ENCODE data around the gene GPR17. TPM values are rescaled to one million over a fixed set of nuclear protein-coding genes. Genes with fewer than 3 reads are reported as not detected.
A peak's percentile ranks its signal among the peaks of the same experiment; 100 is the strongest.

GPR17 gene
- total and polyA plus RNA-seq, 5 donors from 2014 or later = not detected

DNA sequence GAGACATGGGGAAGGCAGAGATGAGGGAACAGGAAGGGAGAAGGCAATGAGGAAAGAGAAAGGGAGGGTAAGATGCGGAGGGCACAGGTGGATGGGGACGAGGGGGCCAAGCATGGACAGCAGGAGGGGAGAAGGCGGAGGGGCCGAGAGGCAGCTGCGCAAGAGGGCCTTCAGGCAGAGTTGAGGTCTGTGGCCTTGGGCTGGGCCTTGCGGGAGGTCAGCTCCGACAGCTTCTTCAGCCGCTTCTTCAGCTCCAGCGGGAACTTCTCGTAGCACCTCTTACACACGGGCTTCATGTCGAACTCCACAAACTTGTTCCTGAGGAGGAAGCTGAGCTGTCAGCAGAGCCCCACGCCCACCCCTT lies 6.9 kb upstream of the GPR17 start:
- Mint-ChIP-seq H3K9me3 (no peaks in the 10 kb centered on the region), H3K4me1 (peaks cover 0 to 80% (median 6%) of the 10 kb centered on the region in 4 donors), H3K36me3 (no peaks in the 10 kb centered on the region), H3K27me3 (no peaks in the 10 kb centered on the region), H3K4me3 (peak overlapping the region in 2 of 4 donors; percentile 54 to 73), H3K27ac (peak overlapping the region in 2 of 3 donors; percentile 88 to 93)
- peaks cover 74% of the 10 kb centered on the region for H3K4me1 ChIP-seq (ENCODE audit: control insufficient read depth, insufficient read depth, low read length, poor library complexity, severe bottlenecking)
- H3K9me3 ChIP-seq (ENCODE audit: control insufficient read depth in 2 of 2, low read length in 2 of 2) = no peaks in the 10 kb centered on the region
- ATAC-seq (ENCODE audit: low read depth in 2 of 2) (no peak), DNase-seq (no peak)
- no peaks in the 10 kb centered on the region for H3K36me3 ChIP-seq (ENCODE audit: control insufficient read depth, insufficient read depth, low read length)
- H3K4me3 ChIP-seq (ENCODE audit: low read depth, low read length) = no peak overlapping the region
- no peaks in the 10 kb centered on the region for H3K27me3 ChIP-seq (ENCODE audit: control insufficient read depth, insufficient read depth, low read length)
- H3K27ac ChIP-seq (ENCODE audit: insufficient read depth, low read length, poor library complexity, severe bottlenecking) = no peak overlapping the region

DNA sequence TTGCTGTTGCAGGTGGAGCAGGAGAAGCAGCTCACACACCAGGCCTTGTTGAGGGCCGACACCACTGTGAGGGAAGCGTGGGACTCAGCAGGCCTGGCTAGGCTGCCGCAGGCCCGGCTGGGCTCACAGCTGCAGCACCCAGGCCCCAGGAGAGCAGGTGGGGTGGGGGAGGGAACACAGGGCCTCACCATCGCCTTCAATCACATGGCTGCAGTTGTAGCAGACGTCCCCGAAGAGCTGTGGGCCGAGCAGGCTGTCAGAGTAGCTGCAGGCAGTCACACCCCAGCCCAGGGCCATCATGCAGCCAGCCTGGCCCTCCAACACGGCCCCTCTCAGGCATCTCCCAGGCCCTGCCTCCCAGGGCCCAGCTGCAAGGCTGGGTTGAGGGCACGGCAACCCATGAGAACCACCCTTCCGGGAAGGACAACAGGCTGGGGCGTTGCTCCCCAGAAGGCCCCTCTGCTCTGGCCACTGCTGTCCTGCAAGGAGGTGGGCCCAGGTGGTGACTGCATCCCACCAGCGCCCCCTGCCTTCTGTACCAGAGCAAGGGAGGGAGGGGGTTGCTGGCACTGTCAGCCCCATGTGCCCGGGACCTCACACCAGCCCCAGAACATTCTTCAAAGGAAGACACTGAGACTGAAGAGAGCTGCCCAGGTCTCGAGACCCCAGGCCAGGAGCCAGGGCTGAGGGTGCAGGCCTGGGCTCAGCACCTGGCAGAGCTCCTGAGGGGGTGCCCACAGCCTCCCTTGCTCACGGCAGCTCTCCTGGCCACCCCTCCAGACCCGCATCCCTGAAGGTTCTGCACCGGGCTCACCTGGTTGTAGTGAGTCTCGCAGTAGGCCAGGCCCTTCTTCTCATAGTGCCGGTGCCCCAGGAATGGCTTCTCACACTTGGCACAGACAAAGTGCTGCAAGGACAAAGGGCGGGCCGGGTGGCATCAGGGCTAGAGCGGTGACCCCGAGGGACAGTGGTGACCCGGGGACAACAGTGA lies 5.6 kb upstream of the GPR17 start:
- peaks cover 0 to 79% (median 9%) of the 10 kb centered on the region in 4 donors for H3K4me1 Mint-ChIP-seq

DNA sequence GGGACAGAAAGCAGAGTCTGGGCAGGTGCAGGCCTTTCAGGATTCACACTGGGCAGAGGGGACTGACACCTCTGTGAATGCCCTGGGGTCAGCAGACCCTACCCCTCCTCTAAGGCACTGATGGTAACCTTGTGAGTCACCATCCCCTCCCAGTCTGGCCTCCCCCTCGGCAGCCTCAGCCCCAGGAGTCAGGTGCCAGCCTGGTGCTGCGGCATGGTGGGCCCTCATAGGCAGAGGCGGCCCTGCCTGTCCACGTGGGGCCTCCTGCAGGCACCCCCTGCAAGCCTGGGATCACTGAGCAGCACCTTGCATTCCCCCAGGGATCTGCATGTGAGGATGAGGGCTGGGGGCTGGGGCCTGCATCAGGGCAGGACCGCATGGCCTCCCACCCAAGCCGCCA lies 4.8 kb upstream of the GPR17 start:
- Histone ChIP-seq H3K4me1 (ENCODE audit: control insufficient read depth, insufficient read depth, low read length, poor library complexity, severe bottlenecking) (peaks cover 66% of the 10 kb centered on the region), H3K27ac (ENCODE audit: insufficient read depth, low read length, poor library complexity, severe bottlenecking) (peak overlapping the region; percentile 66), H3K4me3 (ENCODE audit: low read depth, low read length) (no peak overlapping the region), H3K9me3 (ENCODE audit: control insufficient read depth in 2 of 2, low read length in 2 of 2) (no peaks in the 10 kb centered on the region), H3K36me3 (ENCODE audit: control insufficient read depth, insufficient read depth, low read length) (no peaks in the 10 kb centered on the region), H3K27me3 (ENCODE audit: control insufficient read depth, insufficient read depth, low read length) (no peaks in the 10 kb centered on the region)
- no peaks in the 10 kb centered on the region for H3K27me3 Mint-ChIP-seq
- ATAC-seq (ENCODE audit: low read depth in 2 of 2) (no peak), DNase-seq (no peak)
- peak overlapping the region; percentile 88 to 93 (median 93) for H3K27ac Mint-ChIP-seq
- H3K4me3 Mint-ChIP-seq = peak overlapping the region; percentile 41 to 83 (median 68)
- H3K9me3 Mint-ChIP-seq = no peaks in the 10 kb centered on the region
- H3K36me3 Mint-ChIP-seq = no peaks in the 10 kb centered on the region
- peaks cover 0 to 72% (median 9%) of the 10 kb centered on the region in 4 donors for H3K4me1 Mint-ChIP-seq

More for the DNA sequence above, 5.6 kb upstream of the GPR17 start:
- Mint-ChIP-seq H3K9me3 (no peaks in the 10 kb centered on the region), H3K27ac (peak overlapping the region; percentile 88 to 93 (median 93)), H3K36me3 (no peaks in the 10 kb centered on the region), H3K4me3 (peak overlapping the region; percentile 41 to 83 (median 68)), H3K27me3 (no peaks in the 10 kb centered on the region)
- H3K9me3 ChIP-seq (ENCODE audit: control insufficient read depth in 2 of 2, low read length in 2 of 2) = no peaks in the 10 kb centered on the region
- H3K4me1 ChIP-seq (ENCODE audit: control insufficient read depth, insufficient read depth, low read length, poor library complexity, severe bottlenecking) = peaks cover 72% of the 10 kb centered on the region
- no peaks in the 10 kb centered on the region for H3K27me3 ChIP-seq (ENCODE audit: control insufficient read depth, insufficient read depth, low read length)
- H3K27ac ChIP-seq (ENCODE audit: insufficient read depth, low read length, poor library complexity, severe bottlenecking) = peak overlapping the region; percentile 66
- no peaks in the 10 kb centered on the region for H3K36me3 ChIP-seq (ENCODE audit: control insufficient read depth, insufficient read depth, low read length)
- ATAC-seq (ENCODE audit: low read depth in 2 of 2) (peak; percentile 24), DNase-seq (peak in 2 of 3 donors; percentile 34 to 72)
- no peak overlapping the region for H3K4me3 ChIP-seq (ENCODE audit: low read depth, low read length)

DNA sequence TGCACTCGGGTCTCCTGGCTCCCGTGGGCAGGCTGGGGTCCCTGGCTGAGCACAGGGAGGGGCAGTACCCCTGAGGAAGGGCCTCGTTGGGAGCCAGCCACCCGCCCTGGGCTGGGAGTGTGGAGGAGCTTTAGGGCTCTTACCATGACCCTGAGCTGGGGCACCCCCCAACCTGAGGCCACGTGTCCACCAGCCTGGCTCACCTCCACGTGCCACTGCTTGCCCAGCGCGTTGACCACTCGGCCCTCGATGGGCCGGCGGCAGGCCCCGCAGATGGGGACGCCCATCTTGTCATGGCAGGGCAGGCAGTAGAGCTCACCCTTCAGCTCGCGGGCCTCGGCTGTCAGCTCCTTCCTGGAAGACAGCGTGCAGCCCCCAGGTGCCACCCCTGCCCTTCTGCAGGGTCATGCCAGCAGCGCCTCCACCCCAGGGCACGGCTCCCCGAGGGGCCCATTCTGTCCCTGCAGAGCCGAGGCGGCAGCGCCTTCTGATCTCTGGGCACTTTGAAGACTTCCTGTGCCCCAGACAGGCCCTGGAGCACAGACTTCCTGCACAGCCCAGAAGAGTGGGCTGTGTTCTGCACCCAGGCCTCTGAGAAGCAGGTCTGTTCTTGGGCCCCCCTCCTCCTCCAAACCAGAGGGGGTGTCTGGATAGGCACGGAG lies 4.0 kb upstream of the GPR17 start:
- ATAC-seq (ENCODE audit: low read depth in 2 of 2) (peak; percentile 83 to 87), DNase-seq (peak; percentile 23 to 81 (median 62))
- Mint-ChIP-seq H3K27me3 (no peaks in the 10 kb centered on the region), H3K27ac (peak overlapping the region; percentile 76 to 90 (median 82)), H3K36me3 (no peaks in the 10 kb centered on the region), H3K4me3 (peak overlapping the region; percentile 21 to 74 (median 52)), H3K9me3 (no peaks in the 10 kb centered on the region), H3K4me1 (peaks cover 0 to 71% (median 9%) of the 10 kb centered on the region in 4 donors)
- Histone ChIP-seq H3K9me3 (ENCODE audit: control insufficient read depth in 2 of 2, low read length in 2 of 2) (no peaks in the 10 kb centered on the region), H3K4me3 (ENCODE audit: low read depth, low read length) (peak overlapping the region; percentile 48), H3K36me3 (ENCODE audit: control insufficient read depth, insufficient read depth, low read length) (no peaks in the 10 kb centered on the region), H3K4me1 (ENCODE audit: control insufficient read depth, insufficient read depth, low read length, poor library complexity, severe bottlenecking) (peaks cover 58% of the 10 kb centered on the region), H3K27ac (ENCODE audit: insufficient read depth, low read length, poor library complexity, severe bottlenecking) (peak overlapping the region; percentile 66), H3K27me3 (ENCODE audit: control insufficient read depth, insufficient read depth, low read length) (no peaks in the 10 kb centered on the region)

DNA sequence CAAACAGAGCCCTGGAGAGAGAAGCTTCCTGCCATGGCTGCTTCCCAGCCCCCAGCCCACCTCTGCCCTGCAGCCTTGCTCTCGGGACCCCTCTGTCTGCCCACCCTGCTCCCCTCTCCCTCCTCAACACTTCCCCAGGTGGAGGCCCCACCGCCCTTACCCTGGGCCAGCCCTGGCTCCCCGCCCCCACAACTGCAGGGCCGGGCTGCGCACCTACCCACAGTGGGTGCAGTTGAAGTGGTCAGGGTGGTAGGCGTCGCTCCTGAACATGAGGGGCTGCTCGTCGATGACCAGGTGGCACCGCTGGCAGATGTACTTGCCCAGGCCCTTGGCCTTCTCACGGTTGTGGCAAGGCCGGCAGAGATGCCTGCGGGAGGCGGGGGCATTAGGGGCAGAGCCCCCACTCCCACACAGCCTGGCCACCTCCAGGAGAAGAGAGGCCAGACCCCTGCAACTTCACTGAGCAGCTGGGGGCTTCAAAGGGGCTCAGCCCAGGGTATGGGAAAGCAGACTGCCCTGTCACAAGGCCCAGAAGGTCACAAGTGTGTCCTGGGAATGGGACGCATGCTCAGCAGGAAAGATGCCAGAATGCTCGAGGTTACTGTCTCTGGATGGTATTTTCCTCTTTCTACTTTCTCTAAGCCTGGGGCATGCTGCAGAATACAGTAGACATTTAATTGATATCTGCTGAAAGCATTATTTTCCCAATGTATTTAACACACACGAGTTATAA lies 3.1 kb upstream of the GPR17 start:
- no peaks in the 10 kb centered on the region for H3K36me3 ChIP-seq (ENCODE audit: control insufficient read depth, insufficient read depth, low read length)
- H3K27ac ChIP-seq (ENCODE audit: insufficient read depth, low read length, poor library complexity, severe bottlenecking) = no peak overlapping the region
- ATAC-seq (ENCODE audit: low read depth in 2 of 2) (no peak), DNase-seq (no peak)
- H3K9me3 Mint-ChIP-seq = no peaks in the 10 kb centered on the region
- H3K27ac Mint-ChIP-seq = peak overlapping the region in 2 of 3 donors; percentile 26 to 42
- no peaks in the 10 kb centered on the region for H3K36me3 Mint-ChIP-seq
- H3K9me3 ChIP-seq (ENCODE audit: control insufficient read depth in 2 of 2, low read length in 2 of 2) = no peaks in the 10 kb centered on the region
- peaks cover 3% of the 10 kb centered on the region for H3K27me3 Mint-ChIP-seq
- peaks cover 49% of the 10 kb centered on the region for H3K4me1 ChIP-seq (ENCODE audit: control insufficient read depth, insufficient read depth, low read length, poor library complexity, severe bottlenecking)
- peak overlapping the region in 2 of 4 donors; percentile 69 to 74 for H3K4me3 Mint-ChIP-seq
- H3K4me3 ChIP-seq (ENCODE audit: low read depth, low read length) = no peak overlapping the region
- no peaks in the 10 kb centered on the region for H3K27me3 ChIP-seq (ENCODE audit: control insufficient read depth, insufficient read depth, low read length)
- peaks cover 0 to 69% (median 8%) of the 10 kb centered on the region in 4 donors for H3K4me1 Mint-ChIP-seq

DNA sequence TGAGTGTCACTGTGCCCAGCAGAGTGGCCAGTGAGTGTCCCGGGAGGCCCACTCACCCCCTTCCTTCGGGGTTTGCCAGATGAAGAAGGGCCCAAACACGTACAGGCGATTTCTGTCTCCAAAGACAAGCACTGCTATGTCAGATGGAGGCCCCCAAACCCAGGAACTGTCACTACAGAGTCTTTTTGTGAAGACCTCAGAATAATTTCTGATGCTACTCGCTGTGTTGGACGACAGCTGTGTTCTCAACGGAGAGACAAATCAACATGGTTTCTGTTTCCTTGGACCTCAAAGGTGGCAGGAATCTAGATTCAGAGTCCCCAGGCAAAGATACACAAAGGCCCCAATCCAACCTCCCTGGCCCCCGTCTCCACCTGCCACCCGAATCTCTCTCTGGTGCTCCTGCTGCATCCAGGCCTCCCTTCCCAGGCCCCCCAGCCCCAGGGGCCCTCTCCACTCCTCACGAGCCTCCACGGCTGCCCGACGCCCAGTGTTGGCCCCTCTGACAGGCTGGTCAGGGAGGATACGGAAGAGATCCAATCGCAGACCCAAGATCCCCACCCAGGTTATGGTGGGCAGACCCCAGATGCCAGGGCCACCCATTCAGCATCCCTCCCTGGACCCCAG lies 2.4 kb upstream of the GPR17 start:
- Histone ChIP-seq H3K27ac (ENCODE audit: insufficient read depth, low read length, poor library complexity, severe bottlenecking) (no peak overlapping the region), H3K4me3 (ENCODE audit: low read depth, low read length) (no peak overlapping the region), H3K4me1 (ENCODE audit: control insufficient read depth, insufficient read depth, low read length, poor library complexity, severe bottlenecking) (peaks cover 44% of the 10 kb centered on the region), H3K9me3 (ENCODE audit: control insufficient read depth in 2 of 2, low read length in 2 of 2) (no peaks in the 10 kb centered on the region), H3K27me3 (ENCODE audit: control insufficient read depth, insufficient read depth, low read length) (no peaks in the 10 kb centered on the region), H3K36me3 (ENCODE audit: control insufficient read depth, insufficient read depth, low read length) (no peaks in the 10 kb centered on the region)
- H3K4me3 Mint-ChIP-seq = peak overlapping the region in 1 of 4 donors; percentile 92
- ATAC-seq (ENCODE audit: low read depth in 2 of 2) = no peak
- H3K27me3 Mint-ChIP-seq = peaks cover 8% of the 10 kb centered on the region
- peaks cover 0 to 67% (median 8%) of the 10 kb centered on the region in 4 donors for H3K4me1 Mint-ChIP-seq
- H3K27ac Mint-ChIP-seq = peak overlapping the region; percentile 14 to 65 (median 26)
- H3K36me3 Mint-ChIP-seq = no peaks in the 10 kb centered on the region
- DNase-seq = no peak
- H3K9me3 Mint-ChIP-seq = no peaks in the 10 kb centered on the region

Measured in CD4-positive, CD25-positive, alpha-beta regulatory T cell (primary cell).